Right atrium auricular region (tissue), 2 donors: ENCODE measurements around the gene SRSF1. TPM values are rescaled to one million over a fixed set of nuclear protein-coding genes. Genes with fewer than 3 reads are reported as not detected.

Source experiments
- DNase-seq: peaks from one replicate; pipeline ENCODE4 v3.0.0-alpha.2; 2019; ENCODE audit warnings: low spot score
- H3K27ac ChIP-seq, 2 donors: fragments of 200-600 bp; sonication (generic); 1 replicate in 1 of 2; 2 replicates in 1 of 2; pipeline ENCODE4 v1.5.1; 2016 to 2019
- H3K27me3 ChIP-seq, 2 donors: fragments of 200-600 bp; sonication (generic); one replicate each; pipeline versions ENCODE4 v1.5.1 to v1.6.0; 2017 to 2019
- H3K36me3 ChIP-seq: fragments of 200-600 bp; sonication (generic); one replicate; pipeline ENCODE4 v1.5.1; 2016
- H3K4me1 ChIP-seq, 2 donors: fragments of 200-600 bp; sonication (generic); one replicate each; pipeline versions ENCODE4 v1.5.1 to v1.6.0; 2017 to 2019
- H3K4me3 ChIP-seq, 2 donors: fragments of 200-600 bp; sonication (generic); 1 replicate in 1 of 2; 2 replicates in 1 of 2; pipeline ENCODE4 v1.5.1; 2017 to 2019; ENCODE audit warnings: mild to moderate bottlenecking in 1 of 2, moderate library complexity in 1 of 2
- H3K9me3 ChIP-seq, 2 donors: fragments of 200-600 bp; sonication (generic); one replicate each; pipeline ENCODE4 v1.5.1; 2019
- CTCF ChIP-seq, 2 donors: fragments of 200-600 bp; sonication (generic); IDR thresholded peaks; one replicate each; pipeline ENCODE4 v1.5.1; 2019; ENCODE audit warnings: antibody characterized with exemption in 2 of 2
- total RNA-seq, 2 donors: library from RNA; depleted of rRNA; stranded (reverse); fragments of >200 nt; gene quantifications; one replicate each; pipeline ENCODE4 v1.1.0, GENCODE V29; 2016

Gene SRSF1
- total RNA-seq, 2 donors from 2014 or later = 70.6 to 101 TPM

GRCh38 chr17:57956291-57957119, 50.5 kb downstream of the SRSF1 start:
- Histone ChIP-seq H3K9me3 (no peaks in the 10 kb centered on the region), H3K4me3 (no peak overlapping the region), H3K27ac (peak overlapping the region in 1 of 2 donors; percentile 94), H3K4me1 (peaks cover 0 to 39% of the 10 kb centered on the region in 2 donors), H3K36me3 (no peaks in the 10 kb centered on the region), H3K27me3 (no peaks in the 10 kb centered on the region)
- TF ChIP-seq CTCF (IDR thresholded peaks at IDR 0.05) = no peak
- no peak for DNase-seq

- no peaks in the 10 kb centered on the region for H3K27me3 ChIP-seq
- H3K4me1 ChIP-seq = peaks cover 0 to 51% of the 10 kb centered on the region in 2 donors
- H3K36me3 ChIP-seq = no peaks in the 10 kb centered on the region
- H3K27ac ChIP-seq = peak within 1 kb of the TSS; percentile 94 to 99
- no peak for DNase-seq
- H3K9me3 ChIP-seq = no peaks in the 10 kb centered on the region
- peak within 1 kb of the TSS; percentile 65 to 93 for H3K4me3 ChIP-seq
- TF ChIP-seq CTCF (IDR thresholded peaks at IDR 0.05) = peak; percentile 47 to 50
Measured at GRCh38 chr17:57955183-57955931, 51.7 kb downstream of the SRSF1 start, which contains the start of gene CUEDC1. TSS of gene CUEDC1 (minus strand) at chr17:57955412. CDS start at chr17:57885564, 69,848 bp downstream.

- no peaks in the 10 kb centered on the region for H3K36me3 ChIP-seq
- H3K9me3 ChIP-seq = no peaks in the 10 kb centered on the region
- DNase-seq = peak; percentile 85
- H3K4me3 ChIP-seq = peak overlapping the region; percentile 65 to 93
- H3K27ac ChIP-seq = peak overlapping the region; percentile 94 to 99
- no peaks in the 10 kb centered on the region for H3K27me3 ChIP-seq
- TF ChIP-seq CTCF (IDR thresholded peaks at IDR 0.05) = no peak
- H3K4me1 ChIP-seq = peaks cover 0 to 58% of the 10 kb centered on the region in 2 donors
Measured at GRCh38 chr17:57954397-57955182, 52.5 kb downstream of the SRSF1 start.

- no peaks in the 10 kb centered on the region for H3K9me3 ChIP-seq
- peak overlapping the region; percentile 65 to 93 for H3K4me3 ChIP-seq
- no peaks in the 10 kb centered on the region for H3K27me3 ChIP-seq
- peaks cover 0 to 66% of the 10 kb centered on the region in 2 donors for H3K4me1 ChIP-seq
- H3K27ac ChIP-seq = peak overlapping the region; percentile 94 to 99
- no peak for TF ChIP-seq CTCF (IDR thresholded peaks at IDR 0.05)
- no peaks in the 10 kb centered on the region for H3K36me3 ChIP-seq
- DNase-seq = no peak
Measured at GRCh38 chr17:57953705-57954396, 53.2 kb downstream of the SRSF1 start.

Other genes with a start within 250 kb of the SRSF1 start
- 10 to 100 TPM; 24.1 to 35.3 TPM for gene MRPS23, start 157.2 kb downstream of the SRSF1 start, total RNA-seq
- 10 to 100 TPM; 32.5 to 33.3 TPM for gene CUEDC1, start 51.8 kb downstream of the SRSF1 start, total RNA-seq
- 10 to 100 TPM; 65.9 to 77.1 TPM for gene VEZF1, start 19.0 kb downstream of the SRSF1 start, total RNA-seq
- 10 to 100 TPM; 27.7 to 27.9 TPM for gene DYNLL2, start 76.2 kb upstream of the SRSF1 start, total RNA-seq
- not detected for gene OR4D1, start 141.1 kb upstream of the SRSF1 start, total RNA-seq
- not detected for gene OR4D2, start 159.7 kb upstream of the SRSF1 start, total RNA-seq
- not detected for gene EPX, start 185.5 kb upstream of the SRSF1 start, total RNA-seq
- gene MKS1, start 212.0 kb upstream of the SRSF1 start, total RNA-seq = 1 to 10 TPM; 4.8 to 6.4 TPM
- gene LPO, start 231.3 kb upstream of the SRSF1 start, total RNA-seq = not detected